RWPE2 (cell line): ENCODE data around the gene DSG4.

ENCODE experiments used
- ATAC-seq: fragments of 200-7000 bp; cut with Tn5 transposase; 3 replicates; pipeline ENCODE4 v1.9.1; 2021; ENCODE audit warnings: low read depth
- DNase-seq: peaks from one replicate; pipeline ENCODE4 v3.0.0-alpha.2; 2020; ENCODE audit warnings: low spot score
- H3K27ac ChIP-seq: fragments of 450-650 bp; 2 replicates; pipeline ENCODE4 v1.5.1; 2017; ENCODE audit warnings: mild to moderate bottlenecking; ENCODE audit not compliant: poor library complexity, severe bottlenecking
- H3K27me3 ChIP-seq: fragments of 250-450 bp; sonication (Bioruptor Pico); 2 replicates; pipeline ENCODE4 v1.5.1; 2021; ENCODE audit warnings: mild to moderate bottlenecking, moderate library complexity; ENCODE audit not compliant: insufficient read depth, poor library complexity, severe bottlenecking
- H3K36me3 ChIP-seq: fragments of 250-450 bp; sonication (Bioruptor Pico); 2 replicates; pipeline ENCODE4 v1.5.1; 2020; ENCODE audit warnings: low read depth, mild to moderate bottlenecking, moderate library complexity
- H3K4me1 ChIP-seq: fragments of 250-450 bp; sonication (Bioruptor Pico); 2 replicates; pipeline ENCODE4 v1.5.1; 2021; ENCODE audit warnings: mild to moderate bottlenecking, moderate library complexity; ENCODE audit not compliant: insufficient read depth, poor library complexity, severe bottlenecking
- H3K4me3 ChIP-seq: fragments of 250-450 bp; sonication (Bioruptor Pico); 2 replicates; pipeline ENCODE4 v1.5.1; 2021; ENCODE audit warnings: mild to moderate bottlenecking, moderate library complexity; ENCODE audit not compliant: severe bottlenecking
- H3K9me3 ChIP-seq: fragments of 250-450 bp; sonication (Bioruptor Pico); 2 replicates; pipeline ENCODE4 v1.5.1; 2021; ENCODE audit warnings: mild to moderate bottlenecking, moderate library complexity; ENCODE audit not compliant: severe bottlenecking
- CTCF ChIP-seq: fragments of 450-650 bp; IDR thresholded peaks from one replicate; pipeline ENCODE4 v1.5.1; 2017; ENCODE audit warnings: mild to moderate bottlenecking, moderate library complexity; ENCODE audit not compliant: poor library complexity, severe bottlenecking

Gene DSG4

GRCh38 chr18:31407649-31408048, 31.1 kb downstream of the DSG4 start:
- DNase-seq = no peak

GRCh38 chr18:31409276-31409675, 32.7 kb downstream of the DSG4 start:
- TF ChIP-seq CTCF = no peak
- no peak overlapping the region for H3K27ac ChIP-seq
- H3K4me3 ChIP-seq = no peak overlapping the region
- DNase-seq (no peak), ATAC-seq (no peak)
- H3K9me3 ChIP-seq = no peaks in the 10 kb centered on the region
- no peaks in the 10 kb centered on the region for H3K4me1 ChIP-seq
- no peaks in the 10 kb centered on the region for H3K36me3 ChIP-seq
- no peaks in the 10 kb centered on the region for H3K27me3 ChIP-seq

More at GRCh38 chr18:31407649-31408048, 31.1 kb downstream of the DSG4 start:
- TF ChIP-seq CTCF = no peak
- H3K27me3 ChIP-seq = no peaks in the 10 kb centered on the region
- no peak for ATAC-seq
- H3K4me1 ChIP-seq = no peaks in the 10 kb centered on the region
- no peaks in the 10 kb centered on the region for H3K36me3 ChIP-seq
- H3K27ac ChIP-seq = no peak overlapping the region
- H3K9me3 ChIP-seq = no peaks in the 10 kb centered on the region
- H3K4me3 ChIP-seq = no peak overlapping the region

- TF ChIP-seq CTCF = no peak
- no peaks in the 10 kb centered on the region for H3K27me3 ChIP-seq
- ATAC-seq (no peak), DNase-seq (no peak)
- no peak overlapping the region for H3K27ac ChIP-seq
- H3K4me3 ChIP-seq = no peak overlapping the region
- H3K4me1 ChIP-seq = no peaks in the 10 kb centered on the region
- H3K9me3 ChIP-seq = no peaks in the 10 kb centered on the region
- no peaks in the 10 kb centered on the region for H3K36me3 ChIP-seq
Observed at GRCh38 chr18:31410716-31411483, 34.3 kb downstream of the DSG4 start.

- no peak for TF ChIP-seq CTCF
- no peaks in the 10 kb centered on the region for H3K4me1 ChIP-seq
- ATAC-seq = no peak
- H3K36me3 ChIP-seq = no peaks in the 10 kb centered on the region
- no peak for DNase-seq
- H3K27me3 ChIP-seq = no peaks in the 10 kb centered on the region
- H3K4me3 ChIP-seq = no peak overlapping the region
- H3K9me3 ChIP-seq = no peaks in the 10 kb centered on the region
- no peak overlapping the region for H3K27ac ChIP-seq
Observed at GRCh38 chr18:31413137-31413536, 36.6 kb downstream of the DSG4 start.

- H3K27me3 ChIP-seq = no peaks in the 10 kb centered on the region
- DNase-seq = no peak
- TF ChIP-seq CTCF = no peak
- H3K27ac ChIP-seq = no peak overlapping the region
- no peaks in the 10 kb centered on the region for H3K4me1 ChIP-seq
- H3K9me3 ChIP-seq = no peaks in the 10 kb centered on the region
- no peaks in the 10 kb centered on the region for H3K36me3 ChIP-seq
- H3K4me3 ChIP-seq = no peak overlapping the region
- no peak for ATAC-seq
Observed at GRCh38 chr18:31417850-31418249, 41.3 kb downstream of the DSG4 start.
